Neuronal stem cell (in vitro differentiated cells): ENCODE results near the gene SLX4IP.

Source experiments
- DNase-seq: peaks from one replicate; pipeline ENCODE4 v3.0.0-alpha.2; 2013; ENCODE audit warnings: low spot score
- H2AFZ ChIP-seq: one replicate; pipeline ENCODE4 v1.6.1; 2013; ENCODE audit warnings: mild to moderate bottlenecking, low read length, inconsistent platforms
- H2AK5ac ChIP-seq: 2 replicates; pipeline ENCODE4 v1.6.1; 2013; ENCODE audit warnings: low read depth, mild to moderate bottlenecking, inconsistent platforms, low read length, moderate library complexity, mixed read lengths
- H2BK120ac ChIP-seq: 2 replicates; pipeline ENCODE4 v1.6.1; 2013; ENCODE audit warnings: low read depth, mild to moderate bottlenecking, inconsistent platforms, low read length, moderate library complexity, mixed read lengths
- H2BK12ac ChIP-seq: one replicate; pipeline ENCODE4 v1.6.1; 2013; ENCODE audit warnings: low read length, inconsistent platforms
- H2BK15ac ChIP-seq: 2 replicates; pipeline ENCODE4 v1.6.1; 2013; ENCODE audit warnings: mild to moderate bottlenecking, low read length, inconsistent platforms, mixed read lengths
- H2BK5ac ChIP-seq: one replicate; pipeline ENCODE4 v1.6.1; 2013; ENCODE audit warnings: inconsistent platforms, mild to moderate bottlenecking, low read length, moderate library complexity
- H3K14ac ChIP-seq: one replicate; pipeline ENCODE4 v1.6.1; 2013; ENCODE audit warnings: low read length, inconsistent platforms
- H3K18ac ChIP-seq: 2 replicates; pipeline ENCODE4 v1.6.1; 2013; ENCODE audit warnings: low read length, inconsistent platforms
- H3K23ac ChIP-seq: 2 replicates; pipeline ENCODE4 v1.6.1; 2013; ENCODE audit warnings: low read depth, mild to moderate bottlenecking, mixed read lengths, low read length, inconsistent platforms; ENCODE audit not compliant: poor library complexity
- H3K27ac ChIP-seq: replicated peaks from 3 replicates; pipeline ENCODE4 v1.5.1; 2013; ENCODE audit warnings: low read length, inconsistent platforms
- H3K27me3 ChIP-seq, 3 experiments: 2 replicates each; pipeline ENCODE4 v1.6.1; 2013; ENCODE audit warnings: low read length in 3 of 3, mild to moderate bottlenecking in 2 of 3, inconsistent platforms in 1 of 3, low read depth in 1 of 3, mixed read lengths in 1 of 3, moderate library complexity in 1 of 3; ENCODE audit not compliant: control insufficient read depth in 3 of 3, insufficient read depth in 3 of 3
- H3K36me3 ChIP-seq, 2 donors: replicated peaks in 1 of 2; 2 replicates each; pipeline ENCODE4 v1.6.1; 2013; ENCODE audit warnings: low read length in 2 of 2; ENCODE audit not compliant: control insufficient read depth in 2 of 2, insufficient read depth in 2 of 2
- H3K4ac ChIP-seq: 2 replicates; pipeline ENCODE4 v1.6.1; 2013; ENCODE audit warnings: inconsistent platforms, mild to moderate bottlenecking, low read length, moderate library complexity
- H3K4me1 ChIP-seq, 2 donors: 1 replicate in 1 of 2; 2 replicates in 1 of 2; pipeline ENCODE4 v1.6.1; 2013; ENCODE audit warnings: low read length in 2 of 2, low read depth in 1 of 2; ENCODE audit not compliant: control insufficient read depth in 2 of 2, insufficient read depth in 1 of 2
- H3K4me2 ChIP-seq: one replicate; pipeline ENCODE4 v1.6.1; 2013; ENCODE audit warnings: mild to moderate bottlenecking, low read length, inconsistent platforms; ENCODE audit not compliant: insufficient read depth, poor library complexity, severe bottlenecking
- H3K4me3 ChIP-seq, 2 donors: 2 replicates each; pipeline ENCODE4 v1.5.1; 2013; ENCODE audit warnings: low read length in 2 of 2, mild to moderate bottlenecking in 2 of 2, inconsistent platforms in 1 of 2, moderate library complexity in 1 of 2
- H3K79me1 ChIP-seq: one replicate; pipeline ENCODE4 v1.6.1; 2013; ENCODE audit warnings: low read depth, mild to moderate bottlenecking, inconsistent platforms, low read length, moderate library complexity
- H3K9ac ChIP-seq: one replicate; pipeline ENCODE4 v1.6.1; 2013; ENCODE audit warnings: mild to moderate bottlenecking, low read depth, low read length, inconsistent platforms; ENCODE audit not compliant: poor library complexity
- H3K9me3 ChIP-seq, 2 donors: replicated peaks in 1 of 2; 2 replicates each; pipeline versions ENCODE3 to v1.6.1; 2013; ENCODE audit warnings: low read length in 2 of 2, mild to moderate bottlenecking in 2 of 2, inconsistent platforms in 1 of 2, low read depth in 1 of 2, mixed read lengths in 1 of 2, moderate library complexity in 1 of 2; ENCODE audit not compliant: control insufficient read depth in 2 of 2, insufficient read depth in 1 of 2
- H4K8ac ChIP-seq: one replicate; pipeline ENCODE4 v1.6.1; 2013; ENCODE audit warnings: low read depth, mild to moderate bottlenecking, inconsistent platforms, low read length, moderate library complexity
- H4K91ac ChIP-seq: one replicate; pipeline ENCODE4 v1.6.1; 2013; ENCODE audit warnings: low read length, low read depth, mild to moderate bottlenecking, inconsistent platforms; ENCODE audit not compliant: poor library complexity
- WGBS, 2 donors: extraction: QIAGEN DNeasy Blood & Tissue Kit; methylation state at CpG; one replicate each; pipeline ENCODE4 v1.1.7; 2013; ENCODE audit warnings: missing lambda C conversion rate in 2 of 2, mixed read lengths in 1 of 2; ENCODE audit not compliant: insufficient read length in 2 of 2, insufficient replicate concordance in 1 of 2; ENCODE audit errors: extremely low coverage in 2 of 2; 5-methylcytosine and 5-hydroxymethylcytosine counted together

The SLX4IP gene

DNA sequence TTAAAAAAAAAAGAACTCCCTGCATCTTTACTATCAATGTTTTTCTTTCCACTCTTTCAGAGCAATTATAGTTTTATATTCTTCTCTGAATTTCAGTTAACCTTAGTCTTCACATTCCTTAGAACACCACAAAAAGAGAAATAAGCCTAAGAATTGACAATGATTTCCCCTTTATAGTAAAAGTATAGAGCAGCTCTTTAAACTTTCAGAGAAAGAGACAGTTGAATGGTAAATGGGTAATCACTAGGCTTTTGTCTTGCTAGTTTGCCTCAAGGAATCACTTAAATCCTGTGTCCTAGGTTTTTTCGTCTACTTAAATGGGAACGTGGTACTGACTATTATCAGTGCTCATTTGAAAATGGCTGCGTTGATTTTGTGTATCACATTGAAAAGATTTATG, 31.8 kb downstream of the SLX4IP start:
- Histone ChIP-seq H3K18ac (no peak overlapping the region), H3K9ac (no peak overlapping the region), H3K9me3 (peaks cover 0 to 16% of the 10 kb centered on the region in 2 donors), H2AK5ac (no peak overlapping the region), H3K27ac (peak overlapping the region; percentile 61), H2BK12ac (no peak overlapping the region), H2BK15ac (no peak overlapping the region), H3K4me3 (no peak overlapping the region), H3K23ac (no peak overlapping the region), H3K27me3 (no peaks in the 10 kb centered on the region), H4K91ac (no peak overlapping the region), H4K8ac (no peak overlapping the region), H3K4me1 (peaks cover 22 to 29% of the 10 kb centered on the region in 2 donors), H3K4ac (no peak overlapping the region), H3K36me3 (no peaks in the 10 kb centered on the region), H3K79me1 (no peaks in the 10 kb centered on the region), H3K14ac (no peak overlapping the region), H2BK5ac (no peak overlapping the region), H3K4me2 (no peak overlapping the region), H2BK120ac (no peak overlapping the region), H2AFZ (peak overlapping the region; percentile 75)
- no peak for DNase-seq
- no CpG with 5 or more reads among the region's 3 CpGs for WGBS, 2 donors

DNA sequence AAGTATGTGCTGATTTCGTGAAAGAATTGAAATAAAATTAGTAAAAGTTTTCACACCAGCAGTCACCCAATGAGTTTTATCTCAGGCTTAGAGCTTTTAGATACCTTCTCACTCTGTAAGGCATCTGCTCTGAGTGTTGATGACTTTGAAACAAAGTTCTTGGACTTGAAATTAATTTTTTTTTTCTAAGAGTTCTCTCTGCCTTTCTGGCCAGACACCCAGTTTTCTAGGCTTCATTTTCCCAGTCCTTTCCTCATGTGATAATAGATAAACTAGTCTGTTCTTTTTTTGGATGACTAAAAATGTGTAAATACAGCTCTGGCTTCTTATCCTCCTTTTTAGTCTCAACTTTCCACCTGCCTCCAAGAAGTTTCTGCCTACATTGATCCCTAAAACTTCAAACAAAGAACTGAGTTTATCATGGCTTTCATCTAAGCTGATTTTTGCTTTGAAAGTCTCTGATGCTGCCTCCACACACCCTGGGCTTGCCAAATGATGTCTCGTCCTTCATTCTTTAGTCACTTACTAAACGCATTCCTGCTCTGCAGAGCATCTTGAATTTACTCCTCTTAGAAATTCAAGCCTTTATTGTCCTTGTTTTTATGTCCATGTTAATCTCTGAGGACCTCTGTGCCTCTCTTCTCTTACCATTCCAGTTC, 32.7 kb downstream of the SLX4IP start:
- no CpG with 5 or more reads among the region's 3 CpGs for WGBS, 2 donors
- H2AFZ ChIP-seq, result peak overlapping the region; percentile 75
- no peaks in the 10 kb centered on the region for H3K27me3 ChIP-seq
- H2BK15ac ChIP-seq, result no peak overlapping the region
- no peak overlapping the region for H4K8ac ChIP-seq
- no peaks in the 10 kb centered on the region for H3K36me3 ChIP-seq
- DNase-seq, result no peak
- no peak overlapping the region for H3K14ac ChIP-seq
- peaks cover 23 to 29% of the 10 kb centered on the region in 2 donors for H3K4me1 ChIP-seq
- H3K9me3 ChIP-seq, result peaks cover 0 to 16% of the 10 kb centered on the region in 2 donors
- H3K4ac ChIP-seq, result no peak overlapping the region
- H3K4me3 ChIP-seq, result no peak overlapping the region
- peak overlapping the region; percentile 81 for H3K27ac ChIP-seq
- H2AK5ac ChIP-seq, result no peak overlapping the region
- H3K4me2 ChIP-seq, result no peak overlapping the region
- no peak overlapping the region for H2BK5ac ChIP-seq
- no peak overlapping the region for H3K18ac ChIP-seq
- H3K79me1 ChIP-seq, result no peaks in the 10 kb centered on the region
- no peak overlapping the region for H3K23ac ChIP-seq
- H4K91ac ChIP-seq, result no peak overlapping the region
- no peak overlapping the region for H2BK120ac ChIP-seq
- H2BK12ac ChIP-seq, result no peak overlapping the region
- no peak overlapping the region for H3K9ac ChIP-seq

DNA sequence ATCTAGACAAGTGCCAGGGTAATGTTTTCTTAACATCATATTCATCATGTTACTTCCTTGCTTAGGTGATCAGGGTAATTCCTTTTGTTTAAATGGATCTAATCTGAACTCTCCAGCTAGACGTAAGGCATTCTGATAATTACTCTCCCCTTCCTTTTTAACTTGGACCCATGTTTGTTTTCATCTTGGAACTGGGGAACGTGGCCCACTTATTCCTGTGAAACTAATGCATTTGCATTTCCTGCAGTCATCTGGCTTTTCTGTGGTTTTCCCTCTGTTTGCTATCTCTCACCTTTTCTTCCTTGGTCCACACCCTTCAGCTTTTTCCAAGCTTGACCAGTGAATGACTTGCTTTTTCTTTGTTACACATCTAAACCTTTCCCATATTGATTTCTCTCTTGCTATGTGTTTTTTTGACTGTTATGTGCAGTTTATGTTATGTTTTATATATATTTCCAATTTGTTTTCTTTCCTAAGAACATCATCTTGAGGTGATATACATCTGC, 33.3 kb downstream of the SLX4IP start:
- no peak overlapping the region for H3K9ac ChIP-seq
- H2AK5ac ChIP-seq, result no peak overlapping the region
- H2BK15ac ChIP-seq, result no peak overlapping the region
- H3K18ac ChIP-seq, result no peak overlapping the region
- no peak for DNase-seq
- H4K91ac ChIP-seq, result no peak overlapping the region
- H3K79me1 ChIP-seq, result no peaks in the 10 kb centered on the region
- peaks cover 0 to 13% of the 10 kb centered on the region in 2 donors for H3K9me3 ChIP-seq
- no CpG with 5 or more reads among the region's 2 CpGs for WGBS, 2 donors
- no peak overlapping the region for H2BK12ac ChIP-seq
- no peak overlapping the region for H3K14ac ChIP-seq
- H2BK5ac ChIP-seq, result no peak overlapping the region
- no peak overlapping the region for H3K23ac ChIP-seq
- no peak overlapping the region for H4K8ac ChIP-seq
- H3K4ac ChIP-seq, result no peak overlapping the region
- no peaks in the 10 kb centered on the region for H3K36me3 ChIP-seq
- H3K4me3 ChIP-seq, result no peak overlapping the region
- no peak overlapping the region for H2BK120ac ChIP-seq
- H2AFZ ChIP-seq, result no peak overlapping the region
- peaks cover 23 to 29% of the 10 kb centered on the region in 2 donors for H3K4me1 ChIP-seq
- no peak overlapping the region for H3K4me2 ChIP-seq
- H3K27ac ChIP-seq, result peak overlapping the region; percentile 81
- no peaks in the 10 kb centered on the region for H3K27me3 ChIP-seq

- WGBS, 2 donors, result no CpG with 5 or more reads among the region's 2 CpGs
- Histone ChIP-seq H4K8ac (no peak overlapping the region), H3K9ac (no peak overlapping the region), H2AK5ac (no peak overlapping the region), H3K4me2 (no peak overlapping the region), H3K18ac (no peak overlapping the region), H3K27me3 (no peaks in the 10 kb centered on the region), H3K4ac (no peak overlapping the region), H3K4me3 (no peak overlapping the region), H3K23ac (no peak overlapping the region), H3K4me1 (peaks cover 23 to 29% of the 10 kb centered on the region in 2 donors), H3K27ac (no peak overlapping the region), H4K91ac (no peak overlapping the region), H3K14ac (no peak overlapping the region), H2BK12ac (no peak overlapping the region), H2AFZ (no peak overlapping the region), H3K9me3 (peaks cover 0 to 6% of the 10 kb centered on the region in 2 donors), H2BK120ac (no peak overlapping the region), H2BK5ac (no peak overlapping the region), H3K79me1 (no peaks in the 10 kb centered on the region), H3K36me3 (no peaks in the 10 kb centered on the region), H2BK15ac (no peak overlapping the region)
- DNase-seq, result no peak
Measured at GRCh38 chr20:10469056-10469455, 34.0 kb downstream of the SLX4IP start.
